Neural cell (in vitro differentiated cells): ENCODE data around the gene SLC23A3. TPM values are rescaled to one million over a fixed set of nuclear protein-coding genes. Genes with fewer than 3 reads are reported as not detected.

Experiments used
- H2AFZ ChIP-seq: fragments of 200-600, 300-800 bp; sonication (generic), shearing (Covaris generic); 2 replicates; pipeline ENCODE4 v1.6.0; 2014; ENCODE audit warnings: low read depth, mild to moderate bottlenecking, antibody characterized with exemption, low read length, moderate library complexity
- H3F3A ChIP-seq: fragments of 200-600 bp; shearing (Covaris generic); 2 replicates; pipeline ENCODE4 v1.6.1; 2016; ENCODE audit warnings: mild to moderate bottlenecking, moderate library complexity, mixed read lengths, antibody characterized with exemption, low read length; ENCODE audit not compliant: insufficient read depth, poor library complexity, severe bottlenecking
- H3K27ac ChIP-seq: fragments of 200-600, 300-800 bp; sonication (generic), shearing (Covaris generic); 2 replicates; pipeline ENCODE4 v1.5.1; 2014; ENCODE audit warnings: mild to moderate bottlenecking, low read length, moderate library complexity
- H3K27me3 ChIP-seq: fragments of 300-800, 200-600 bp; sonication (generic), shearing (Covaris generic); 2 replicates; pipeline ENCODE4 v1.6.0; 2014; ENCODE audit warnings: mild to moderate bottlenecking, low read depth, low read length, moderate library complexity; ENCODE audit not compliant: insufficient read depth
- H3K36me3 ChIP-seq: fragments of 300-800, 200-600 bp; sonication (generic), shearing (Covaris generic); 2 replicates; pipeline ENCODE4 v1.5.1; 2014; ENCODE audit warnings: mild to moderate bottlenecking, antibody characterized with exemption, low read length, moderate library complexity; ENCODE audit not compliant: insufficient read depth
- H3K4me2 ChIP-seq: fragments of 300-800, 200-600 bp; sonication (generic), shearing (Covaris generic); 2 replicates; pipeline ENCODE4 v1.6.0; 2014; ENCODE audit warnings: mild to moderate bottlenecking, low read length
- H3K4me3 ChIP-seq: fragments of 300-800, 200-600 bp; sonication (generic), shearing (Covaris generic); 2 replicates; pipeline ENCODE4 v1.5.1; 2014; ENCODE audit warnings: mild to moderate bottlenecking, low read length, moderate library complexity
- H3K79me2 ChIP-seq: fragments of 200-600 bp; shearing (Covaris generic); replicated peaks from 2 replicates; pipeline ENCODE4 v1.6.0; 2014; ENCODE audit warnings: mild to moderate bottlenecking, low read length, moderate library complexity; ENCODE audit not compliant: insufficient read depth
- H3K9ac ChIP-seq: fragments of 300-800, 200-600 bp; sonication (generic), shearing (Covaris generic); 2 replicates; pipeline ENCODE4 v1.6.1; 2016; ENCODE audit warnings: mild to moderate bottlenecking, low read length, mixed read lengths
- H3K9me2 ChIP-seq: fragments of 200-600 bp; shearing (Covaris generic); 2 replicates; pipeline ENCODE4 v1.6.1; 2016; ENCODE audit warnings: mild to moderate bottlenecking, low read length, mixed read lengths; ENCODE audit not compliant: insufficient read depth
- H3K9me3 ChIP-seq: fragments of 200-600, 300-800 bp; sonication (generic), shearing (Covaris generic); 2 replicates; pipeline ENCODE4 v1.6.1; 2016; ENCODE audit warnings: mild to moderate bottlenecking, mixed run types, low read length, moderate library complexity, mixed read lengths
- H4K20me1 ChIP-seq: fragments of 200-600 bp; shearing (Covaris generic); 2 replicates; pipeline ENCODE4 v1.6.1; 2016; ENCODE audit warnings: mild to moderate bottlenecking, mixed run types; ENCODE audit not compliant: insufficient read depth
- EP300 ChIP-seq: fragments of 450-650 bp; conservative IDR thresholded peaks from 2 replicates; pipeline ENCODE4 v1.6.1; 2014; ENCODE audit warnings: antibody characterized with exemption, mild to moderate bottlenecking, moderate library complexity; ENCODE audit not compliant: poor library complexity, severe bottlenecking
- EZH2 ChIP-seq: fragments of 200-600, 300-800 bp; shearing (Covaris generic), sonication (generic); IDR thresholded peaks from 2 replicates; pipeline ENCODE4 v1.6.1; 2014; ENCODE audit warnings: antibody characterized with exemption, low read length, borderline replicate concordance, mild to moderate bottlenecking; ENCODE audit not compliant: insufficient read depth, poor library complexity, severe bottlenecking
- MXI1 ChIP-seq: fragments of 450-650 bp; conservative IDR thresholded peaks from 2 replicates; pipeline ENCODE4 v1.6.1; 2014; ENCODE audit warnings: antibody characterized with exemption, mild to moderate bottlenecking; ENCODE audit not compliant: poor library complexity, severe bottlenecking
- POLR2AphosphoS5 ChIP-seq: IDR thresholded peaks from 2 replicates; pipeline ENCODE4 v1.6.1; 2012
- RAD21 ChIP-seq: fragments of 450-650 bp; conservative IDR thresholded peaks from 2 replicates; pipeline ENCODE4 v1.6.1; 2014; ENCODE audit warnings: antibody characterized with exemption, mild to moderate bottlenecking, moderate library complexity
- SMC3 ChIP-seq: fragments of 450-650 bp; conservative IDR thresholded peaks from 2 replicates; pipeline ENCODE4 v1.6.1; 2014; ENCODE audit warnings: antibody characterized with exemption, mild to moderate bottlenecking, moderate library complexity; ENCODE audit not compliant: poor library complexity
- TAF1 ChIP-seq: IDR thresholded peaks from 2 replicates; pipeline ENCODE4 v1.6.1; 2012; ENCODE audit warnings: low read depth
- polyA plus RNA-seq: library from polyadenylated mRNA; depleted of rRNA; stranded (reverse); fragments of >200 nt; gene quantifications from 2 replicates; pipeline ENCODE4 v1.2.3, GENCODE V29; 2014
- TF ChIP-seq, protein P1 (sequence below): IDR thresholded peaks from 2 replicates; pipeline ENCODE4 v1.6.1; 2012; ENCODE audit warnings: borderline replicate concordance
- TF ChIP-seq, protein P2 (sequence below): fragments of 450-650 bp; IDR thresholded peaks from 2 replicates; pipeline ENCODE4 v1.5.1; 2014; ENCODE audit warnings: antibody characterized with exemption, mild to moderate bottlenecking, moderate library complexity; ENCODE audit not compliant: poor library complexity, severe bottlenecking

SLC23A3 gene
- polyA plus RNA-seq, 1 donor from 2014 or later, result 0.28 TPM

DNA sequence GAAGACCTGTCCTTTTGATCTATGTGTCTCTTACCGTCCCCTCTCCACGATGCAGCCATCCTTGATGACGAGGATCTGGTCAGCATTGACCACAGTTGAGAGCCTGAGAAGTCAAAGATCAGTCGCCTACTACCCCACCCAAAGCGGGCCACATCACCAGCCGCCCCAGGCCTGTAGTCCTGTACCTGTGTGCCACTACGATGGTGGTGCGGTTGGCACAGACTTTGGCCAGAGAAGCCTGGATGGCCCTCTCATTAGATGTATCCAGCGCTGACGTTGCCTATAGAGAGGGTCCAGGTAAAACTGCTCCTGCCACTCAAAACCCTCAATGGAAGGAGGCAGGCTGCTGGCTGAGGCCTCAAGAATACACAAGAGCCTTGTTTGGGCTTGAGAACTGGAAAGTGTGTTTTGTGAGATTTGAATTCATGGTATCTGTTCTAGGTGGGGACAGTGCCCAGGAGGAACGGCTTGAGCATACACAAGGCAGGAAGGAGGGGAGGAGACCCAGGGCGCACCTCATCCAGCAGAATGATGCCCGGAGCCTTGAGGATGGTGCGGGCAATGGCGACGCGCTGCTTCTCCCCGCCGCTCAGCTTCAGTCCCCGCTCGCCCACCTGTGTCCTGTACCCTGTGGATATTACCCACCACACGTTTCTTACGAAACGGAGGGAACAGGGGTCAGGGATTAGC lies 40.5 kb upstream of the SLC23A3 start:
- H3K9ac ChIP-seq, result no peak overlapping the region
- H2AFZ ChIP-seq, result no peak overlapping the region
- H3F3A ChIP-seq, result no peaks in the 10 kb centered on the region
- no peaks in the 10 kb centered on the region for H4K20me1 ChIP-seq
- H3K9me2 ChIP-seq, result no peaks in the 10 kb centered on the region
- no peak for TF ChIP-seq EZH2
- TF ChIP-seq SMC3, result no peak
- TF ChIP-seq TAF1, result no peak
- TF ChIP-seq POLR2AphosphoS5, result no peak
- TF ChIP-seq RAD21, result no peak
- TF ChIP-seq, protein P1, sequence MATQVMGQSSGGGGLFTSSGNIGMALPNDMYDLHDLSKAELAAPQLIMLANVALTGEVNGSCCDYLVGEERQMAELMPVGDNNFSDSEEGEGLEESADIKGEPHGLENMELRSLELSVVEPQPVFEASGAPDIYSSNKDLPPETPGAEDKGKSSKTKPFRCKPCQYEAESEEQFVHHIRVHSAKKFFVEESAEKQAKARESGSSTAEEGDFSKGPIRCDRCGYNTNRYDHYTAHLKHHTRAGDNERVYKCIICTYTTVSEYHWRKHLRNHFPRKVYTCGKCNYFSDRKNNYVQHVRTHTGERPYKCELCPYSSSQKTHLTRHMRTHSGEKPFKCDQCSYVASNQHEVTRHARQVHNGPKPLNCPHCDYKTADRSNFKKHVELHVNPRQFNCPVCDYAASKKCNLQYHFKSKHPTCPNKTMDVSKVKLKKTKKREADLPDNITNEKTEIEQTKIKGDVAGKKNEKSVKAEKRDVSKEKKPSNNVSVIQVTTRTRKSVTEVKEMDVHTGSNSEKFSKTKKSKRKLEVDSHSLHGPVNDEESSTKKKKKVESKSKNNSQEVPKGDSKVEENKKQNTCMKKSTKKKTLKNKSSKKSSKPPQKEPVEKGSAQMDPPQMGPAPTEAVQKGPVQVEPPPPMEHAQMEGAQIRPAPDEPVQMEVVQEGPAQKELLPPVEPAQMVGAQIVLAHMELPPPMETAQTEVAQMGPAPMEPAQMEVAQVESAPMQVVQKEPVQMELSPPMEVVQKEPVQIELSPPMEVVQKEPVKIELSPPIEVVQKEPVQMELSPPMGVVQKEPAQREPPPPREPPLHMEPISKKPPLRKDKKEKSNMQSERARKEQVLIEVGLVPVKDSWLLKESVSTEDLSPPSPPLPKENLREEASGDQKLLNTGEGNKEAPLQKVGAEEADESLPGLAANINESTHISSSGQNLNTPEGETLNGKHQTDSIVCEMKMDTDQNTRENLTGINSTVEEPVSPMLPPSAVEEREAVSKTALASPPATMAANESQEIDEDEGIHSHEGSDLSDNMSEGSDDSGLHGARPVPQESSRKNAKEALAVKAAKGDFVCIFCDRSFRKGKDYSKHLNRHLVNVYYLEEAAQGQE, result no peak
- TF ChIP-seq, protein P2, sequence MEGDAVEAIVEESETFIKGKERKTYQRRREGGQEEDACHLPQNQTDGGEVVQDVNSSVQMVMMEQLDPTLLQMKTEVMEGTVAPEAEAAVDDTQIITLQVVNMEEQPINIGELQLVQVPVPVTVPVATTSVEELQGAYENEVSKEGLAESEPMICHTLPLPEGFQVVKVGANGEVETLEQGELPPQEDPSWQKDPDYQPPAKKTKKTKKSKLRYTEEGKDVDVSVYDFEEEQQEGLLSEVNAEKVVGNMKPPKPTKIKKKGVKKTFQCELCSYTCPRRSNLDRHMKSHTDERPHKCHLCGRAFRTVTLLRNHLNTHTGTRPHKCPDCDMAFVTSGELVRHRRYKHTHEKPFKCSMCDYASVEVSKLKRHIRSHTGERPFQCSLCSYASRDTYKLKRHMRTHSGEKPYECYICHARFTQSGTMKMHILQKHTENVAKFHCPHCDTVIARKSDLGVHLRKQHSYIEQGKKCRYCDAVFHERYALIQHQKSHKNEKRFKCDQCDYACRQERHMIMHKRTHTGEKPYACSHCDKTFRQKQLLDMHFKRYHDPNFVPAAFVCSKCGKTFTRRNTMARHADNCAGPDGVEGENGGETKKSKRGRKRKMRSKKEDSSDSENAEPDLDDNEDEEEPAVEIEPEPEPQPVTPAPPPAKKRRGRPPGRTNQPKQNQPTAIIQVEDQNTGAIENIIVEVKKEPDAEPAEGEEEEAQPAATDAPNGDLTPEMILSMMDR, result no peak
- no peak for TF ChIP-seq EP300
- no peak for TF ChIP-seq MXI1
- H3K27me3 ChIP-seq, result no peaks in the 10 kb centered on the region
- no peak overlapping the region for H3K4me3 ChIP-seq
- no peaks in the 10 kb centered on the region for H3K9me3 ChIP-seq
- H3K79me2 ChIP-seq, result no peaks in the 10 kb centered on the region
- H3K27ac ChIP-seq, result no peak overlapping the region
- H3K36me3 ChIP-seq, result no peaks in the 10 kb centered on the region
- H3K4me2 ChIP-seq, result no peak overlapping the region

DNA sequence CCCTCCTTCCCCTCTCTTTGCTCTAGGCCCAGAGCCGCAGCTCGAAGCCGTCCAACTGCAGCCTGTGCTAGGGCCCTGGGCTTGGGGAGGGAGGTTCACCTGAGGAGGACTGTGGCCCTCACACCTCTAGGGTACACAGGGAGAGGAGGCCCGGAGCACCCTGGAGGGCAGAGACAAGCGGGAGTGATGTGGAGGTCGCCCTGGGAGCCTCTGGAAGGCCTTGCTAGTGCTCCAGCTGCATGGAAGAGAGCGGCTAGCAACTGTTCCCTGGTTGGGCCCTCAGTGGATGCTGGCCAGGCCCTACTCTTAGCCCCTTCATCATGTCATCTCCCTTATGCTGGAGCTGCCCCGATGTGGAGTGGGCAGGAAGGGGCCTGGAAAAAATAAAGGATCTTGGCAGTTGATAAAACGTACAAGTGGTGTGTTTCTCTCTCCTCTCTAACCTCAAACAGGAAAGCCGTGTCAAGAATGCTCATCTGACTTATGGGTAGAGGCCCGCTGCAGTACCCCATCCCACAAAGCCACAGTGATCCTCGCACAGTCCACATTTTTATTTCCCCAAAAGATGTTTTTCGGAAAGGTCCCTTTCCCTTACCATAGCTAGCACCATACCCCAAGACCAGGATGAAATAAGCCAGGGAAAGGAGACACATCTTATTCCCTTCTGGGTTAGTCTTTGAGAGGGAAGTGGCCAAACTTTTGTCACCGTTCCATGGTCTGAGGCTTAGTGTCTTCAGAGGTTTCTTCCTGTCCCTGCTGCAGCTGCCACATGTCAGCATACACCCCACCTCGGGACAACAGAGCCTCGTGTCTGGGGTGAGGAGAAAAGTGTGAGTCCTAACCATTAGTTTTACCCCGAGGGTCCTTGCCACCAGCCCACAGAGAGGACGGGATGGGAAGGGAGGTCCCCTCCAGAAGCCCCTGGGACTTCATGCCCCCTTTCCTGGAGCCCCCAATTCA lies 39.7 kb upstream of the SLC23A3 start:
- TF ChIP-seq MXI1 (no peak), EP300 (no peak), EZH2 (no peak), RAD21 (no peak), SMC3 (no peak), POLR2AphosphoS5 (no peak), TAF1 (no peak)
- TF ChIP-seq, protein P2, result no peak
- TF ChIP-seq, protein P1, result no peak
- H3K4me2 ChIP-seq, result no peak overlapping the region
- no peak overlapping the region for H3K27ac ChIP-seq
- H3K9me3 ChIP-seq, result no peaks in the 10 kb centered on the region
- H2AFZ ChIP-seq, result no peak overlapping the region
- no peaks in the 10 kb centered on the region for H3K36me3 ChIP-seq
- no peaks in the 10 kb centered on the region for H3K9me2 ChIP-seq
- no peaks in the 10 kb centered on the region for H3K79me2 ChIP-seq
- no peaks in the 10 kb centered on the region for H3F3A ChIP-seq
- H4K20me1 ChIP-seq, result no peaks in the 10 kb centered on the region
- H3K27me3 ChIP-seq, result no peaks in the 10 kb centered on the region
- no peak overlapping the region for H3K9ac ChIP-seq
- H3K4me3 ChIP-seq, result no peak overlapping the region
